ENCODE measurements around the gene DVL3.

DVL3 gene

GRCh38 chr3:184176377-184177330, 21.5 kb downstream of the DVL3 start:
- DNase-seq (ENCODE audit: low spot score): no peak

- DNase-seq (ENCODE audit: low spot score): no peak
These were observed 22.2 kb downstream of the DVL3 start for GRCh38 chr3:184177331-184177731.

GRCh38 chr3:184177767-184178306, 22.7 kb downstream of the DVL3 start:
- DNase-seq (ENCODE audit: low spot score): no peak

GRCh38 chr3:184178521-184179138, 23.5 kb downstream of the DVL3 start:
- no peak for DNase-seq (ENCODE audit: low spot score)

GRCh38 chr3:184180165-184180564, 25.0 kb downstream of the DVL3 start:
- no peak for DNase-seq (ENCODE audit: low spot score)

GRCh38 chr3:184181596-184181995, 26.4 kb downstream of the DVL3 start:
- no peak for DNase-seq (ENCODE audit: low spot score)

GRCh38 chr3:184183679-184184078, 28.5 kb downstream of the DVL3 start:
- DNase-seq (ENCODE audit: low spot score): no peak

GRCh38 chr3:184184546-184185230, 29.5 kb downstream of the DVL3 start:
- no peak for DNase-seq (ENCODE audit: low spot score)

- peak; percentile 98 for DNase-seq (ENCODE audit: low spot score)
These were observed 30.4 kb downstream of the DVL3 start for GRCh38 chr3:184185461-184186183.

- peak; percentile 22 for DNase-seq (ENCODE audit: low spot score)
These were observed 31.2 kb downstream of the DVL3 start, which contains the start of gene ABCF3 for GRCh38 chr3:184186184-184186901. Gene ABCF3, plus strand, starts transcription at chr3:184186199. Its CDS starts 9 bp downstream, at chr3:184186208.

- DNase-seq (ENCODE audit: low spot score): no peak
These were observed 31.7 kb downstream of the DVL3 start for GRCh38 chr3:184186902-184187207.

GRCh38 chr3:184188080-184188479, 32.9 kb downstream of the DVL3 start:
- DNase-seq (ENCODE audit: low spot score): no peak

- no peak for DNase-seq (ENCODE audit: low spot score)
These were observed 34.2 kb downstream of the DVL3 start for GRCh38 chr3:184189421-184189820.

GRCh38 chr3:184192889-184193288, 37.7 kb downstream of the DVL3 start:
- DNase-seq (ENCODE audit: low spot score): no peak

- DNase-seq (ENCODE audit: low spot score): no peak
These were observed 38.9 kb downstream of the DVL3 start for GRCh38 chr3:184193991-184194539.

GRCh38 chr3:184196536-184196935, 41.4 kb downstream of the DVL3 start:
- DNase-seq (ENCODE audit: low spot score): no peak

- DNase-seq (ENCODE audit: low spot score): no peak
These were observed 43.3 kb downstream of the DVL3 start for GRCh38 chr3:184198509-184198908.

GRCh38 chr3:184200825-184201224, 45.6 kb downstream of the DVL3 start:
- no peak for DNase-seq (ENCODE audit: low spot score)

GRCh38 chr3:184203526-184203925, 48.3 kb downstream of the DVL3 start:
- no peak for DNase-seq (ENCODE audit: low spot score)

- DNase-seq (ENCODE audit: low spot score): no peak
These were observed 54.2 kb downstream of the DVL3 start for GRCh38 chr3:184209146-184209923.

Measured in germinal center (tissue), 1 donor.